Activated CD8-positive, alpha-beta memory T cell treated with anti-CD3 and anti-CD28 coated beads for 36 hours (primary cell): ENCODE data around the gene PPP6R3. TPM values are rescaled to one million over a fixed set of nuclear protein-coding genes. Genes with fewer than 3 reads are reported as not detected.
"Not testable (repeated sequence)": the region's sequence is repeated elsewhere in the genome, so short reads cannot be mapped to it uniquely, and the experiment has no call there.

ENCODE experiments used
- CTCF ChIA-PET: fragments of 350-600 bp; sonication (Branson Sonifier 250); formaldehyde crosslinking; loops from one replicate; lab custom pipeline; 2021; ENCODE audit warnings: antibody characterized with exemption; lab: Charles Lee
- POLR2A ChIA-PET: fragments of 350-600 bp; sonication (Branson Sonifier 250); formaldehyde crosslinking; loops from one replicate; lab custom pipeline; 2021; ENCODE audit warnings: antibody characterized with exemption; lab: Charles Lee
- total RNA-seq, 2 experiments: library from RNA; stranded (reverse); gene quantifications; one replicate each; pipeline ENCODE4 v1.2.3, GENCODE V29; 2021

Gene PPP6R3
- total RNA-seq, 2 experiments from 2014 or later = 116 to 120 TPM

GRCh38 chr11:68431984-68432645 is 28.4 kb upstream of the PPP6R3 start:
- POLR2A ChIA-PET = interaction anchor here (0.9 kb wide), 1 partner anchor 161 kb away, joined by 3 read pairs; no protein-coding TSS in a partner anchor
- CTCF ChIA-PET = interaction anchor here (1.4 kb wide), 1 partner anchor 15 kb away, joined by 4 read pairs; no protein-coding TSS in a partner anchor

- CTCF ChIA-PET = no interaction called here
- POLR2A ChIA-PET = no interaction called here
These were observed 27.7 kb upstream of the PPP6R3 start for GRCh38 chr11:68432874-68433273.

- CTCF ChIA-PET = no interaction called here
- POLR2A ChIA-PET = no interaction called here
These were observed 27.0 kb upstream of the PPP6R3 start for GRCh38 chr11:68433541-68433940.

GRCh38 chr11:68434159-68434558 is 26.4 kb upstream of the PPP6R3 start:
- CTCF ChIA-PET = interaction anchor here (0.5 kb wide), 1 partner anchor 13 kb away, joined by 3 read pairs; no protein-coding TSS in a partner anchor
- POLR2A ChIA-PET = not testable (repeated sequence)

GRCh38 chr11:68436162-68436888 is 24.2 kb upstream of the PPP6R3 start:
- POLR2A ChIA-PET = no interaction called here
- CTCF ChIA-PET = interaction anchor here (1.4 kb wide), 1 partner anchor 15 kb away, joined by 3 read pairs; no protein-coding TSS in a partner anchor

GRCh38 chr11:68436985-68437926 is 23.3 kb upstream of the PPP6R3 start:
- CTCF ChIA-PET = interaction anchor here (0.6 to 1.4 kb wide), 2 partner anchors 16 to 151 kb away, joined by 3 read pairs; no protein-coding TSS in a partner anchor
- POLR2A ChIA-PET = no interaction called here

- CTCF ChIA-PET = no interaction called here
- POLR2A ChIA-PET = no interaction called here
These were observed 22.5 kb upstream of the PPP6R3 start for GRCh38 chr11:68437927-68438657.

- POLR2A ChIA-PET = no interaction called here
- CTCF ChIA-PET = interaction anchor here (0.8 kb wide), 1 partner anchor 359 kb away, joined by 3 read pairs; no protein-coding TSS in a partner anchor
These were observed 21.8 kb upstream of the PPP6R3 start for GRCh38 chr11:68438658-68439259.

GRCh38 chr11:68439355-68440065 is 21.0 kb upstream of the PPP6R3 start:
- ChIA-PET CTCF (interaction anchor here (0.8 kb wide), 1 partner anchor 358 kb away, joined by 3 read pairs; no protein-coding TSS in a partner anchor), POLR2A (no interaction called here)

GRCh38 chr11:68440224-68440623 is 20.3 kb upstream of the PPP6R3 start:
- POLR2A ChIA-PET = no interaction called here
- CTCF ChIA-PET = no interaction called here

- ChIA-PET POLR2A (no interaction called here), CTCF (no interaction called here)
These were observed 18.9 kb upstream of the PPP6R3 start for GRCh38 chr11:68441466-68442230.

GRCh38 chr11:68442433-68442832 is 18.1 kb upstream of the PPP6R3 start:
- POLR2A ChIA-PET = no interaction called here

GRCh38 chr11:68444566-68444965 is 16.0 kb upstream of the PPP6R3 start:
- ChIA-PET CTCF (no interaction called here), POLR2A (no interaction called here)

More at GRCh38 chr11:68442433-68442832, 18.1 kb upstream of the PPP6R3 start:
- CTCF ChIA-PET = no interaction called here

- ChIA-PET POLR2A (no interaction called here), CTCF (interaction anchor here (1.0 kb wide), 1 partner anchor 236 kb away, joined by 3 read pairs; no protein-coding TSS in a partner anchor)
These were observed 15.0 kb upstream of the PPP6R3 start for GRCh38 chr11:68445531-68446035.

- POLR2A ChIA-PET = no interaction called here
- CTCF ChIA-PET = interaction anchor here (0.6 to 1.6 kb wide), 5 partner anchors 10 to 237 kb away, joined by 3 to 5 read pairs (median 3); no protein-coding TSS in a partner anchor
These were observed 14.4 kb upstream of the PPP6R3 start for GRCh38 chr11:68446046-68446725.
